GM21390 (cell line): ENCODE measurements around the gene SCN7A.
"Not testable (repeated sequence)": the region's sequence is repeated elsewhere in the genome, so short reads cannot be mapped to it uniquely, and the experiment has no call there.

ENCODE experiments used
- ATAC-seq: cut with Tn5 transposase; IDR thresholded peaks from one replicate; pipeline ENCODE4 v1.9.1; 2021; ENCODE audit not compliant: unreplicated experiment

The SCN7A gene

DNA sequence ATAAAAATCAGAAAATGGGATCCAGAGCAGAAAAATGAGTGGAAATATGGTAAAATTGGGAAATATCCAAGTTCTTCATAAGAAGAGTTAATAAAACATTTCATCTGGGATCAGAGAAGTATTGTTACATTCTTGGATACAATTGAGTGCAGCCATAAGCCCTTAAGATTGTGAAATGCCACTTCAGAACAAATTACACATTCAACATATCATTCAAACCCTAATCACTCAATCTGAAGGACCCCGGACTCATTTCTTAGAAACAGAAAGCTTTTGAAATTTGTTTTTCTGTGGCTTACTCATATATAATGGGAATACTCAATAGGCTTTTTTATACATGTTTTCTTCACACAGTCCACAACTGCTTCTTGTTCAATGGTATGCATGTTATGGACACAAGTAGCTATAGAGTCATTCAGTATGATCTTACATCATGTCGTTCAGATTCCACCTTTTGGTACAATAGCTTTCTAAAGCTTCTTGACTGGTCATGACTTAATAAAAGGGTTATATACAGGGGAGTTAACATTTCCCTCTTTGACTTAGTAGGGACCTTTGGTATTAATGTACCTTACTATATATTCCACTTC lies 39.9 kb downstream of the SCN7A start:
- ATAC-seq, result no peak

DNA sequence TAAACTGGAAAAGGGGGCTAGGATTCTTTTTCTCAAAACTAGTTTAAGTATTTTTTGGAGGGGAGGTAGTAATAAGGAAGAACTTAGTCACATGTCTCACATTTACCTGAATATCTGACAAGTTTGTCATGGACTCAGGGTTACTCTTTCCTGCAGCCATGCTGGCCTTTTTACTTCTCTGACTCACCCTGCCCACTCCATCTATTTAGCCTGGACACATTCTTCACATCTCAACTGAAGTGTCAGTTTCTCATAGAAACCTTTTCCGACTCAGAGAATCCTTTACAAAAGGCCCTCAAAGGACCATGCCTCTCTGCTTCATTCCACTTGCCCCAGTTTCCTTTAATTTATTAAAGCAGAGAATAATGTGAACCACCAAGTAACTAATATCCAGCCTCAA lies 42.6 kb downstream of the SCN7A start:
- no peak for ATAC-seq

DNA sequence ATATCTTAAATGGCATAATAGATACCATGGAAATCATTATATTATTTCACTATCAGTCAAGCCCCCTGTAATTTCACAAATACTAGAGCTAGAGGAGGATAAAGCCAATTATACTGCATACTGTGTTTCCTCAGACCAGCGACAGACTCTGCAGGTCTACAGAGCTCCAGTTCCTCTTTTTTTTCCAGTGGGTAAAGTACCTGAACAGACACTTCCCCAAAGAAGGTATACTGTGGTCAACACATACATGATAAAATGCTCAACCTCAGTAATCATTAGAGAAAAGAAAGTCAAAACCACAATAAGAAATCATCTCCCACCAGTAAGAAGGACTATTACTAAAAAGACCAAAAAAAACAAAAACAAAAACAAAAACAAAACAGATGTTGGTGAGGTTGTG lies 44.6 kb downstream of the SCN7A start:
- ATAC-seq, result peak; percentile 82

DNA sequence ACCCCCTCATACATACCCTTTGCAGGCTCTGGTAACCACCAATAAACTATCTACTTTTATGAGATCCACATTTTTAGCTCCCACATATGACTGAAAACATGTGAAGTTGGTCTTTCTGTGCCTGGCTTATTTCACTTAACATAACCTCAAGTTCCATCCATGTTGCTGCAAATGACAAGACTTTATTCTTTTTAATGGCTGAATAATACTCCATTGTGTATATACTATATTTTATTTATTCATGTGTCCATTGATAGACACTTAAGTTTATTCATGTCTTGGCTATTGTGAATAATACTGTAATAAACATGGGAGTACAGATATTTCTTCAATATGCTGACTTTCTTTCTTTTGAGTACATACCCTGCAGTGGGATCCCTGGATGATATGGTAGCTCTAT lies 45.9 kb downstream of the SCN7A start:
- no peak for ATAC-seq

DNA sequence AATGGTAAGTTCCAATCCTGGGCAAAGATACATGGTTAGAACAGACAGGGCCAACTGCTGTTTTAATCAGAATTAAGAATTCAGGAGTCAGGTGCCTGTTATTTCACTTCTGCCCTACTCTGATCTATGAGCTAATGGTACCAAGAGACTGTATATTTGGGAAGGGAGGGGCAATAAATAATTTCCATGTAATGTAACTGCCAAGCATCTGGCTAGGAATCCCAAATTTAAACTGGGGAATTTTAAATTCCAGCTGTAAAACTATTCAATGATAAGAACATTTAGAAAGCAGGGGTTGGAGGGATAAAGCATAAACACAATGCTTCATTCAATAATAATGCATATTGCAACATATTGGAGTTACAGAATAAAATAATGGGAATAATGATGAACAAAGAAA lies 49.7 kb downstream of the SCN7A start:
- no peak for ATAC-seq

DNA sequence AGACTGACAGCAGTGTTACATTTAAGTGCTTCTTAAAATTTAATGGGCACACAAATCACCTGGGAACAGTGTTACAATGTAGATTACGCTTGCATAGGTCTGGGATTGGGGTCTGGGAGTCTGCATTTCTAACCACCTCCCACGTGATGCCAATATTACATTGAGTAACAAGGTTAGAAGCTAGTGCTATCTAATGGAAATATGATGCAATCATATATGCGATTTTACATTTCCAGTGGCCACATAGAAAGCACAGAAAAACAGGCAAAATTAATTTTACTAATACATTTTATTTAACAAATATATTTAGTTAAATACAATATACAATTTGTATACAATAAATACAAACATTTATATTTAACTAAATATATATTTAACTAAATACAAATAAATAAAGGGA lies 53.7 kb downstream of the SCN7A start:
- ATAC-seq, result no peak

DNA sequence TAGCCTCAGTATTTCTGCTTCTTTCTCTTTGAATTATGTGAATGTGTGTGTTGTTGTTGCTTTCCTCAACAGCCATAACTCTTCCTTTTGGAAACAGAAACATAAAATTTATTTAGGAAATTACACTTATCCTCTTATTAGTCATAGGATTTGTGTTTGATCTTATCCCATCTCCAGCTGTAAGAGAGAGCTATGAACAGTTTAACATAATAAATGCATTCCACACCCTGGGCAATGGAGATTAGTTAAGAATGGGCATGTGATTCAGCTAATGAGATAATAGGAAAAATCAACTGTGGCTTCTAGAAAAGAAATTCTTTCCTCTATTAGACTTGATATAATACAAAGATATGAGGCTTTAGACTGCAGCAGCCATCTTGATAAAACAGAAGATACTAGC lies 55.0 kb downstream of the SCN7A start:
- ATAC-seq, result no peak

DNA sequence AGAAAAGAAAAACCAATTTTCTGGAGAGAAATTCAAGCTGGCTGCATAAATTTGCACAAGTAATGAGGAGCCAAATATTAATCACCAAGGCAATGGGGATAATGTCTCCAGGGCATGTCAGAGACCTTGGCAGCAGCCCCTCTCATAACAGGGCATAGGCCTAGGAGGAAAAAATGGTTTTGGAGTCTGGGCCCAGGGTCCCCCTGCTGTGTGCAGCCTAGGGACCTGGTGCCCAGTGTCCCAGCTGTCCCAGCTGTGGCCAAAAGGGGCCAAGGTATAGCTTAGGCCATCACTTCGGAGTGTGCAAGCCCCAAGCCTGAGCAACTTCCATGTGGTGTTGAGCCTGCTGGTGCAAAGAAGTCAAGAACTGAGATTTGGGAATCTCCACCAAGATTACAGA lies 57.1 kb downstream of the SCN7A start:
- ATAC-seq, result no peak

DNA sequence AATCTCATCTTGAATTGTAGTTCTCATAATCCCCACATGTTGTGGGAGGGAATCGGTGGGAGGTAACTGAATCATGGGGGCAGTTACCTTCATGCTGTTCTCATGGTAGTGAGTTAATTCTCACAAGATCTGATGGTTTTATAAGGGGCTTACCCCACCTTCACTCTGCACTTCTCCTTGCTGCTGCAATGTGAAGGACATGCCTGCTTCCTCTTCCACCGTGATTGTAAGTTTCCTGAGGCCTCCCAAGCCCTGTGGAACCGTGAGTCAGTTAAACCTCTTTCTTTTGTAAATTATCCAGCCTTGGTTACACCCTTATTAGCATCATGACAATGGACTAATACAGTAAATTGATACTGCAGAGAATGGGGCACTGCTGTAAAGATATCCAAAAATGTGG lies 57.9 kb downstream of the SCN7A start:
- no peak for ATAC-seq

DNA sequence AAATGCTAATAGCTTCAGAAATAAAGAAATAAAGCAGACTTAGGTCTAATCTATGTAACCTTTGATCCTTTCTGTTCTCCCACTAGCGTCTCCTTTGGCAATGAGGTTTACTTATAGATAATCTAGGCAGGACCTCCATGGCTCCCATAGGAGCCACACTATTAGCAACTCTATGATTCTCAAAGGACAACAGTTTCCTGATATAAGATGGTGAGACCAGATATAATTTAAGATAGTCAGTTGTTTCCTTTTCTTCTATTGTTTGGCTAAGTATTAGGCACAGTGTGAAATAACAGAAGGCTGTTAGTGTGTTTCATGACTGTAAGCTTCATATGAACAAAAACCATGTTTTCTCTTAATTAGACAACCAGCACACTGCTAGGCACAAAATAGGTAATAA lies 59.6 kb downstream of the SCN7A start:
- ATAC-seq, result no peak

DNA sequence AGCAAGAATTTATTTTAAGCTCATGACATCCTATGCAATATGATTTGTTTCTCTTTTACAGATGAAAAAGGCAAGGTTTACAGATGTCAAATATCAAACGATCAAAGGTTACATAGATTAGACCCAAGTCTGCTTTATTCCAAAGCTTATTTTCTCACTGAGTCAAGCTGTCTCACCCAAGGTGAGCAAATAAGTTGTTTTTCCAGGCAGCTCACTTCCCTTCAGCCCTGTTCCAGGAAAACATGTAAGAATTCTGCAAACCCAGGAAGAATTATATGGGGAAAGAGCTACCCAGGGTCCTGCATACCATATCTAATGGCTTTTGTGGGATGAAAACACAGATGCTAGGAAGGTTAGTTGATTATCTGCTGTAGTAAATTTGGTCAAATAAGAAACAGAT lies 60.6 kb downstream of the SCN7A start:
- ATAC-seq, result no peak

DNA sequence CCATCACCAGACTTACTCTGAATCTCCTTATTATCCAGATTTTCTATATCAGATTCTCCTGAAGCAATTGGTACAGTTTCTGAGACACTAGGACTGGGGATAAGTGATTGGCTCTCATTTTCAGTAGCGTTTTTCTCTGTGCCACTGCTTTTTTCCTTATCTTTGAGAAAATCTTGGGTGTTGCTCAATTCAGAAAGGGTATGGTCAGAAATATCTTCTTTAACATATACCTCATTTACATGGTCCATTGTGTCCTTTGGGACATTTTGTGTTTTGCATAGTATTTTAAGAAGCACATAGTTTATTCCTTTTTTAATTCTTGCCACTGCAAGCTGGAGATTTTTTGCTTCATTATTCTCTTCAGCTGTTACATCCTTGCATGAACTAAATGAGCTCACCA lies 61.7 kb downstream of the SCN7A start:
- ATAC-seq, result no peak

DNA sequence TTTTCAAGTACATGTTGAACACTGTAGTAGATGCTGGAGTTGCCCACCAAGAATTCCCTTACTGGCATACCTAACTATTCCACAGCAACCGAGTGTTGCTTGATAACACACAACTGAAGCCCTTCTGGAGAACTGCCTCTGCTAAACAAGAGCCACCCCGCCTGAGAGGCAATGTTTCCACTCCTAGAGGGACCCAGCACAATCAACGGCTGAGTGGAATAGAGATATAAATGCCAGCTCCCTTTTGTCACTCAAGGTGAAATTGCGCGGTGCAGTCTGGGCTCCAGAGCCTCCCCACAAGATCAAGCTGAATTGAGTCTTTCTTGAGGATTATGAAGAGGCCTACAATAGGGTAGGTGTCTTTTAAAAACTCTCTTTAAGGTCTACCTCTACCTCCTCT lies 69.2 kb downstream of the SCN7A start:
- no peak for ATAC-seq

DNA sequence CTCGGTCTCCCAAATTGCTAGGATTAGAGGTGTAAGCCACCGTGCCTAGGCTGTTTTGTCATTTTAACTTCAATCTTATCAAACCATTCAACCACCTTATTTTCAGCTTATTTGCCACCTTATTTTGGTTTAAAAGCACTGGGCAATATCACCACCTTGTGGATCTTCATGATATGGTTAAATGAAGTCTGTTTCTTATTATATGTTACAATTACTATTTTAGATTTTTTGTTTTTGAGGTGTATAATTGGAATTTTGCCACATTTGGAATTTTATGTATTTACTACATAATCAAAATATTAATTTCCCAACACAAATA lies 74.5 kb downstream of the SCN7A start:
- no peak for ATAC-seq

DNA sequence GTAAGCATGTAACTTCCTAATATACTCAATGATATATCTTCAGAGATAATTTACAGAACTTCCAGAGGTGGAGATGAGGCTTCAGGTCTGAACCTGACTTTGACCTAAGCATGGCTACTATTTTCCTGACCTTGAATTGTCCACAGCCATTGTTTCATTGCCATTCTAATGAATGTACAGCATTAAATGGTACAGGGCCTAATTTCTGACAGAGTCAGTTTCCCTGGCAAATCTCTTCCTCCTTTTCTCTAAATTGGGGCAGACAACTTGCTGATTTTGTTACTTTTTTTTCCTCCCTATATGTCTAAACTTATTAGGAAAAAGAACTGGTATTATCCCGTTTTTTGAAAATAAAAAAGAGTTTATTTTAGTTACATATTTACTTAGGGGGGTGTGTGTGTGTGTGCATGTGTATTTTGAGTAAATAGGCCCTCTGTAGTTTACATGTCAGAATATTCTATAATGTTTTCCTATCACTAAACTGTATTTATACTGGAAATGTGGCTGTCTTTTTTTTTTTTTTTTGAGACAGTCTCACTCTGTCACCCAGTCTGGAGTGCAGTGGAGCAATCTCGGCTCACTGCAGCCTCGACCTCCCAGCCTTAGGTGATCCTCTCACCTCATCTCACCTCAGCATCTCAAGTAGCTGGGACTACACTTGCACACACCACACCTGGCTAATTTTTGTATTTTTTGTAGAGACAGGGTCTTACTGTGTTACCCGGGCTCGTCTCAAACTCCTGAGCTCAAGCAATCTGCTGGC lies 75.0 kb downstream of the SCN7A start:
- no peak for ATAC-seq

DNA sequence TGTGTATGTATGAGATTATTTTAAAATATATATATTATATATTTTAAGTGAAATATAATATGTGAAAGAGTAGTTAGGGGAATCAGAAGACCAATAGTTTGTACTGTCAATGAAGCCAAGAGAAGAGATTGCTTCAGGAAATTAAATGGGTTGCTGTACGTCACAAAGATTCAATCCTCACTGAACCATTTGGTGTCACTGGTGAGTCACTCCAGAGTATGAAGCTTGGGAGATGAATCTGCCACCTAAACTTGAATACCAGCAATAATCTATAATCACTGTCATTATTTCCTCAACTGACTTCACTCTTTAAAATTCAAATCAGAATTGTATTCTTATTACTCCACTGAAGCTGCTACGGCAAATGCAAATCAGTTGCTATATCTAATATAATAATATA lies 76.4 kb downstream of the SCN7A start:
- ATAC-seq, result peak; percentile 56

DNA sequence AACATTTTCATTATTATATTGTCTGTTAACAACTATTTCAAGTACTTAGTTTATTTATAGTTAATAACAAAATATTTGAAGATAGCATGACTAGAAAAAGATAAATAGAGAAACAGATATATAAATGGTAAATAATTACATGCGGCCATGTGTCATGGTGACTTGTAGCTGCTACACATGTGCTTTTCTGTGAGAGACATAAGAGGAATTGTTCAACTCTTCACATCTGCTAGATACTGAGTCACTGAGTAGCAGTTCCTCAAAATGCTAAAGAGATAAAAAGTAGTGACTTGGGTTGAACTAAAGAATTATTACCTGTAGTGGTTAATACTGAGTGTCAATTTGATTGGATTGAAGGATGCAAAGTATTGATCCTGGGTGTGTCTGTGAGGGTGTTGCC lies 80.8 kb downstream of the SCN7A start:
- no peak for ATAC-seq

DNA sequence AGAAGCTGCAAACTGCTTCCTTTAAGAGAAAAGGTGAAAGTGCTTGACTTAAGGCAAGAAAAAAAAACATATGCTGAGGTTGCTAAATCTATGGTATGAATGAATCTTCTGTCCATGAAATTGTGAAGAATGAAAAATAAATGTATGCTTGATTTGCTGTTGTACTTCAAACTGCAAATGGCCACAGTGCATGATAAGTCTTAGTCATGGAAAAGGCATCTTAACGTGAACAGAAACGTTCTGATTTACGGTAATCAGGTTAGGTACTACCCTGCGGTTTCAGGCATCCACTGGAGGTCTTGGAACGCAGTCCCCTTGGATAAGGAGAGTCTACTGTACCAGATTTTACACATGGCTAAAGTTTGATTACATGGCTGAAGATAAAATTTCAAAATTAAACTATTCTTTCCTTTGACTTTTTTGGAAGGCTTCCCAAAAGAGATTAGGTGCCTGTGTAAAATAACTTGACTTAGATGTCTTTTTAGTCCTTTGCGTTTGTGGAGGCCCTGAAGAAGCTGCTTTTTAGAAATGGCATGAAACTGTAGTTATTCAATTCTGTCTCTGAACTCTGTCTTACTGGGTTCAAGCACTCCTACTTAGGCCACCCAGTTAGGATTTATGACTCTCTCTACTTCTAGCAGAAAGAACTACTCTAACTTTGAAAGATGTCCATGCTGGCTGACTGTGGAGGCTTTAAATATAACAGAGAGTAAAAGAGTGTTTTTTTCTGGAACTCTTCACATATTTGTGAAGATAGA lies 82.4 kb downstream of the SCN7A start:
- ATAC-seq, result no peak

DNA sequence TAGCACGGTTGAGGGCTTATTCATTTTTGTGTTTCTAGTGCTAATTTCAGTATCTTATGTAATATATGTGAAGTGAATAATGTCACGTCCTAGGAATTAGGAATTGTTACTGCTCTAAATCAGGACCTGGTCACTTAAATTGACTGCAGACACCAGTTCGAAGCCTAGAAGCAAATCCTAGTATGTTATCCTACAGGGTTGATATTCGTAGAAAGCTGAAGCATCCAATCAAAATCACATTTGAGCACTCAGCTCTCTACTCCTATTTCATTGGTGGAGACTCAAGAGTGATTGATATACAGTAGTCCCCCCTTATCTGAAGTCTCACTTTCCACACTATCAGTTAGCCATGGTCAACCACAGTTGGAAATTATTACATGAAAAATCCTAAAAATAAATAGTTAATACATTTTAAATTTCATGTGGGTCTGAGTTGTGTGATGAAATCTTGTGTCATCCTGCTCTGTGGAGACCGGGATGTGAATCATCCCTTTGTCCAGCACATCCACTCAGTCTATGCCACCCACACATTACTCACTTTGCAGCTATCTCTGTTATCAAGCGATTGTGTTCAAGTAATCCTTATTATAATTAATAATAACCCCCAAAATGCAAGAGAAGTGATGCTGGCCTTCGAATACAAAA lies 83.1 kb downstream of the SCN7A start:
- no peak for ATAC-seq

DNA sequence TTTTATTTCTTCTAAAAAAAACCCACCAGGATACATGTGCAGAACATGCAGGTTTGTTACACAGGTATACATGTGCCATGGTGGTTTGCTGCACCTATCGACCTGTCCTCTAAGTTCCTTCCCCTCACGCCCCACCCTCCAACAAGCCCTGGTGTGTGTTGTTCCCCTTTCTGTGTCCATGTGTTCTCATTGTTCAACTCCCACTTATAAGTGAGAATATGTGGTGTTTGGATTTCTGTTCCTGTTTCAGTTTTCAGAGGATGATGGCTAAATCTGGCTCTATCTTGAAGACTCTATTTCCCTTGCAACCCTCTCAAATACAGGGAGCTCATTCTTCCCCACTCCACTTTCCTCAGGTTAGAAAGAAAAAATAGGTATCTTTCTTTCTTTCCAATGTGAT lies 86.3 kb downstream of the SCN7A start:
- ATAC-seq, result not testable (repeated sequence)

DNA sequence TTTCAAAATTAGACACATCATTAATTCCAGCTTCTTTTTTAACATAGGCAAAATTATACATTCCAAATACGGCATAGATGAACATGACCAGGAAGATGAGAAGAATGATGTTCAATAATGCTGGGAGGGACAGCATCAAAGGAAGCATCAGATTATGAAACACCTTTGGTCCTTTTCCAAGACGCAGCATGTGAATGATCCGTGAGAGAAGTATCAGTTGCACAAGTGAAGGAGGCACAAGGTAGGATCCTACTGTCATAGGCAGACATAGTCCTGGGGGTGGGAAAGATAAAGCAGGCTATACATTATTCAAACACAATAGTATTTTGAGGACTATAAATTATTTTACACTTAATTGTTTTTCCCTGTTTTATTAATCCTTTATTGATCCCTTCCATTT lies 87.7 kb downstream of the SCN7A start:
- ATAC-seq, result no peak

DNA sequence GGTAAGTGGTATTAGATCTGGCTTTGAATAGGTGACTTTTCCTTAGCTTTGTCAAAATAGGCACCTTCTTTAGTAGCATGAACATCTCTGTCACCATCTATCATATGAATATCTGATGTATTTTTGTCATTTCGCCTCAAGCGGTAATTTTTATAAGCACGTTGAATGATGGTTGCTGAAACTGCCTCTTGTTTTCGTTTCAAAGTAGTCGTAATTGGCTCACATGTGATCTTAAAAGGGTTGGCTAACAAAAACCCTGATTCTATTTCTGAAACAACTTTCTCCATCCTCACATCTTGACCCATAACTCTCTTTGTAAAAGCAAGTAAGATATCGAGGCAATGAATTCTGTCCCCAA lies 88.5 kb downstream of the SCN7A start:
- no peak for ATAC-seq
